Tibial nerve (tissue), 4 donors: ENCODE data around the gene NOTCH1. TPM values are rescaled to one million over a fixed set of nuclear protein-coding genes. Genes with fewer than 3 reads are reported as not detected.

Experiments used
- DNase-seq, 2 donors: peaks; one replicate each; pipeline ENCODE4 v3.0.0-alpha.2; 2019; ENCODE audit warnings: low spot score in 2 of 2
- H3K27ac ChIP-seq, 4 donors: fragments of 200-600 bp; sonication (generic) in 3 of 4; one replicate each; pipeline ENCODE4 v1.5.1; 2017 to 2019; ENCODE audit warnings: mild to moderate bottlenecking in 1 of 4
- H3K27me3 ChIP-seq, 2 donors: fragments of 200-600 bp; sonication (generic) in 1 of 2; one replicate each; pipeline versions ENCODE4 v1.5.1 to v1.6.0; 2017 to 2019
- H3K36me3 ChIP-seq, 3 donors: fragments of 200-600 bp; sonication (generic); one replicate each; pipeline ENCODE4 v1.5.1; 2018 to 2019
- H3K4me1 ChIP-seq, 4 donors: fragments of 200-600 bp; sonication (generic) in 3 of 4; one replicate each; pipeline ENCODE4 v1.5.1; 2017 to 2019
- H3K4me3 ChIP-seq, 4 donors: fragments of 200-600 bp; sonication (generic) in 3 of 4; one replicate each; pipeline ENCODE4 v1.5.1; 2017 to 2019; ENCODE audit warnings: mild to moderate bottlenecking in 1 of 4, moderate library complexity in 1 of 4
- H3K9me3 ChIP-seq, 4 donors: fragments of 200-600 bp; sonication (generic) in 3 of 4; one replicate each; pipeline ENCODE4 v1.5.1; 2017 to 2019
- CTCF ChIP-seq, 5 experiments: fragments of 200-600 bp in 3 of 5; fragments of 450-650 bp in 2 of 5; sonication (generic) in 3 of 5; IDR thresholded peaks; one replicate each; pipeline ENCODE4 v1.5.1; 2016 to 2019; ENCODE audit warnings: antibody characterized with exemption in 5 of 5, mild to moderate bottlenecking in 3 of 5, moderate library complexity in 2 of 5
- EP300 ChIP-seq, 2 donors: sonication (generic); formaldehyde crosslinking; IDR thresholded peaks; one replicate each; pipeline ENCODE4 v1.6.1; 2017; ENCODE audit warnings: antibody characterized with exemption in 2 of 2, mild to moderate bottlenecking in 1 of 2
- POLR2A ChIP-seq, 2 donors: fragments of 450-650 bp; IDR thresholded peaks; one replicate each; pipeline ENCODE4 v1.6.1; 2017; ENCODE audit warnings: antibody characterized with exemption in 2 of 2, mild to moderate bottlenecking in 2 of 2, moderate library complexity in 2 of 2
- WGBS, 2 donors: methylation state at CpG; one replicate each; pipeline ENCODE4 v1.1.5; 2018; 5-methylcytosine and 5-hydroxymethylcytosine counted together
- total RNA-seq, 4 donors: library from RNA; depleted of rRNA; stranded (reverse); fragments of >200 nt; gene quantifications; one replicate each; pipeline ENCODE4 v1.1.0, GENCODE V29; 2016

Gene NOTCH1
- total RNA-seq, 4 donors from 2014 or later, result 29.3 to 65.4 (median 41.5) TPM

- peak in 1 of 2 donors; percentile 29 for DNase-seq
- Histone ChIP-seq H3K4me1 (peaks cover 0 to 47% (median 27%) of the 10 kb centered on the region in 4 donors), H3K36me3 (peaks cover 0 to 18% (median 3%) of the 10 kb centered on the region in 3 donors), H3K4me3 (peak overlapping the region; percentile 52 to 99 (median 82)), H3K27me3 (no peaks in the 10 kb centered on the region), H3K9me3 (no peaks in the 10 kb centered on the region), H3K27ac (peak overlapping the region; percentile 75 to 100 (median 100))
- no peak for TF ChIP-seq EP300 (IDR thresholded peaks at IDR 0.05)
- TF ChIP-seq POLR2A (IDR thresholded peaks at IDR 0.05), result no peak
- no peak for TF ChIP-seq CTCF (IDR thresholded peaks at IDR 0.05)
- 1% methylated on average over 17 to 19 of the region's 39 CpGs for WGBS, 2 donors
Observed at GRCh38 chr9:136482046-136482792, 63.6 kb downstream of the NOTCH1 start.

DNA sequence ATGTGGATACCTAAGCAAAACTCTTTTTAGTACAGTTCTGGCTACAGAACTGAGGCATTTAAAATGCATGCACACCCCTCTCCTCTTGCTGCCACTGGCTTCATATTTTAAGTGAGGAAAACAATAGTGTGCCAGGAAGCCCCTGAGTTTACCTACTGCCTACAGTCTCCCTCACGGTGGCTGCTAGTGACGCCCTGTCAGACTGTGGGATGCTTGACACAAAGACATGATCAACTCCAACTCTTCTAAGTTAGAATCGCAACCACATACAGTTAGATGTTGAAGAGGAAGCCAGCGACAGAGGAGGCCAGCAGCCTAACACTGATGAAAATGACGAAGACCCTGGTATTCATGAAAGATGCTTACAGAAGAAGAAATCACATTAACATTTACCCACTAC, 64.3 kb downstream of the NOTCH1 start:
- H3K27ac ChIP-seq, result peak overlapping the region in 2 of 4 donors; percentile 100
- no peak for DNase-seq
- no peaks in the 10 kb centered on the region for H3K27me3 ChIP-seq
- peak overlapping the region; percentile 52 to 99 (median 82) for H3K4me3 ChIP-seq
- H3K4me1 ChIP-seq, result peaks cover 0 to 47% (median 27%) of the 10 kb centered on the region in 4 donors
- no peak for TF ChIP-seq EP300 (IDR thresholded peaks at IDR 0.05)
- no peak for TF ChIP-seq CTCF (IDR thresholded peaks at IDR 0.05)
- no peak for TF ChIP-seq POLR2A (IDR thresholded peaks at IDR 0.05)
- WGBS, 2 donors, result 34 to 39% methylated on average over 5 of the region's 5 CpGs
- no peaks in the 10 kb centered on the region for H3K9me3 ChIP-seq
- peaks cover 0 to 25% (median 9%) of the 10 kb centered on the region in 3 donors for H3K36me3 ChIP-seq

DNA sequence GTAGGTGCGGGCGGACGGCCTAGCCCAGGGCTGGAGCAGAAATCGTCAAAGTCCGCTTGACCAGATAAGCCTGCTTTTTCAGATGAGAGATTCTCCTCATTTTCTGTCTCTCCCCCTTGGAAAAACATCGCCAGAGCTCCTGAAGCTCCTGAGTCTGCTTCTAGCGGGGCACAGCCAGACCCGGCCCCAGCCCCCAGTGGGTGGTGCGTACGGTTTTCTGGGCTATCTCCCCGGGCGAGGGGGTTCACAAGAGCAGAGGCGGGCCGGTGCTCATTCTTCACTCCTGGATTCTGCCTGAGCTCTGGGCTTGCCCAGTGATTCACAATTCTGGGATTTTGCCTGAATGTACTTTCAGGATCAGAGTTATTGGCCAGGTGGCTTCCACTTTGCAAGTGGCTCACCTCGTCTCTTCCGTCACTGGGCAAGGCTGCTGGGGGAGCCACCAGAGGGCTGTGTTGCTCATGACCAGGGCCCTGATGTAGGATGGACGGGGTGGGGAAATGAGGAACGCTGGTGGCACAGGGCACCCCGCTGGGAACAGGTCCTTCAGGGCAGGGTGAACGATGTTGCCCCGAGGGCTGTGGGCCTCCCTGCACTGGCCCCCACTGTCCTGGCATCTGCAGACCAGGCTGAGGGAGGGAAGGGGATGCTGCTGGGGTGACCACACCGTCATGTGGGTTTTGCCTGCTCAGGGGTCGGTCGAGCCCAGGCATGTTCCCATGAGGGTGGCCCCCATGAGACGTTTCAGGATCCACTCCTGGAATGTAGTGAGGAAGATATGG, 69.3 kb downstream of the NOTCH1 start:
- no peak overlapping the region for H3K27ac ChIP-seq
- no peaks in the 10 kb centered on the region for H3K27me3 ChIP-seq
- H3K4me1 ChIP-seq, result peaks cover 0 to 21% (median 7%) of the 10 kb centered on the region in 4 donors
- H3K36me3 ChIP-seq, result peaks cover 4 to 75% (median 35%) of the 10 kb centered on the region in 3 donors
- H3K4me3 ChIP-seq, result no peak overlapping the region
- 85 to 90% methylated on average over 24 to 25 of the region's 25 CpGs for WGBS, 2 donors
- no peak for DNase-seq
- H3K9me3 ChIP-seq, result no peaks in the 10 kb centered on the region
- TF ChIP-seq POLR2A (IDR thresholded peaks at IDR 0.05) (no peak), CTCF (IDR thresholded peaks at IDR 0.05) (no peak), EP300 (IDR thresholded peaks at IDR 0.05) (no peak)

- Histone ChIP-seq H3K4me3 (no peak overlapping the region), H3K36me3 (peaks cover 7 to 88% (median 44%) of the 10 kb centered on the region in 3 donors), H3K9me3 (no peaks in the 10 kb centered on the region), H3K27ac (no peak overlapping the region), H3K27me3 (no peaks in the 10 kb centered on the region), H3K4me1 (peaks cover 0 to 8% (median 0%) of the 10 kb centered on the region in 4 donors)
- no peak for DNase-seq
- TF ChIP-seq POLR2A (IDR thresholded peaks at IDR 0.05), result no peak
- TF ChIP-seq CTCF (IDR thresholded peaks at IDR 0.05), result no peak
- TF ChIP-seq EP300 (IDR thresholded peaks at IDR 0.05), result no peak
- 91 to 94% methylated on average over 34 of the region's 34 CpGs for WGBS, 2 donors
Observed at GRCh38 chr9:136474974-136475865, 70.6 kb downstream of the NOTCH1 start.
